Activated CD4-positive, alpha-beta T cell treated with anti-CD3 and anti-CD28 coated beads for 36 hours (primary cell): Measurements from ENCODE around the gene GSG1. TPM values are rescaled to one million over a fixed set of nuclear protein-coding genes. Genes with fewer than 3 reads are reported as not detected.

Source experiments
- ATAC-seq: fragments of 200-7000 bp; cut with Tn5 transposase; one replicate; pipeline ENCODE4 v1.10.0; 2021; ENCODE audit warnings: mild to moderate bottlenecking, moderate library complexity
- CTCF ChIA-PET: fragments of 350-600 bp; sonication (Branson Sonifier 250); formaldehyde crosslinking; loops from one replicate; lab custom pipeline; 2021; ENCODE audit warnings: antibody characterized with exemption; lab: Charles Lee
- POLR2A ChIA-PET: fragments of 350-600 bp; sonication (Branson Sonifier 250); formaldehyde crosslinking; loops from one replicate; lab custom pipeline; 2021; ENCODE audit warnings: antibody characterized with exemption, inconsistent platforms; lab: Charles Lee
- DNase-seq: peaks from one replicate; pipeline ENCODE4 v3.0.0-alpha.2; 2020
- H3K27ac Mint-ChIP-seq: one replicate; pipeline ENCODE4 v1.8.0; 2021; ENCODE audit warnings: mixed read lengths
- H3K27me3 Mint-ChIP-seq: one replicate; pipeline ENCODE4 v1.8.0; 2021; ENCODE audit warnings: mixed read lengths
- H3K36me3 Mint-ChIP-seq: one replicate; pipeline ENCODE4 v1.8.0; 2021; ENCODE audit warnings: low read depth, mixed read lengths
- H3K4me1 Mint-ChIP-seq: one replicate; pipeline ENCODE4 v1.8.0; 2021; ENCODE audit warnings: mixed read lengths
- H3K4me3 Mint-ChIP-seq: one replicate; pipeline ENCODE4 v1.8.0; 2021; ENCODE audit warnings: mild to moderate bottlenecking, moderate library complexity, mixed read lengths
- H3K9me3 Mint-ChIP-seq: one replicate; pipeline ENCODE4 v1.8.0; 2021; ENCODE audit warnings: low read depth, mixed read lengths
- intact Hi-C, 2 experiments: fragments of 100-400 bp; cut with DNase I in 1 of 2; cut with micrococcal nuclease in 1 of 2; formaldehyde crosslinking; loops; one replicate each; pipeline versions ENCODE4 v1.14.2 to v1.15.1; 2022 to 2024; cut with DNase I, micrococcal nuclease
- total RNA-seq, 2 experiments: library from RNA; stranded (reverse); gene quantifications; one replicate each; pipeline ENCODE4 v1.2.3, GENCODE V29; 2021

The GSG1 gene
- total RNA-seq, 2 experiments from 2014 or later, result not detected

GRCh38 chr12:13135371-13136178 is 32.1 kb upstream of the GSG1 start:
- intact Hi-C loops, result no loop called here
- H3K9me3 Mint-ChIP-seq, result no peaks in the 10 kb centered on the region
- ChIA-PET POLR2A (no interaction called here), CTCF (interaction anchor here (0.8 to 1.3 kb wide), 4 partner anchors 25 to 100 kb away, joined by 3 to 4 read pairs (median 4); no protein-coding TSS in a partner anchor)
- H3K27me3 Mint-ChIP-seq, result peaks cover 3% of the 10 kb centered on the region
- no peak overlapping the region for H3K4me3 Mint-ChIP-seq
- H3K4me1 Mint-ChIP-seq, result no peaks in the 10 kb centered on the region
- DNase-seq (no peak), ATAC-seq (no peak)
- H3K27ac Mint-ChIP-seq, result no peak overlapping the region
- H3K36me3 Mint-ChIP-seq, result no peaks in the 10 kb centered on the region

GRCh38 chr12:13133886-13134285 is 30.4 kb upstream of the GSG1 start:
- ChIA-PET CTCF (interaction anchor here (1.8 kb wide), 1 partner anchor 8 kb away, joined by 5 read pairs; no protein-coding TSS in a partner anchor), POLR2A (no interaction called here)
- no peaks in the 10 kb centered on the region for H3K9me3 Mint-ChIP-seq
- intact Hi-C loops, result no loop called here
- no peaks in the 10 kb centered on the region for H3K36me3 Mint-ChIP-seq
- no peaks in the 10 kb centered on the region for H3K4me1 Mint-ChIP-seq
- no peak overlapping the region for H3K4me3 Mint-ChIP-seq
- no peak overlapping the region for H3K27ac Mint-ChIP-seq
- DNase-seq (no peak), ATAC-seq (no peak)
- H3K27me3 Mint-ChIP-seq, result peaks cover 4% of the 10 kb centered on the region

GRCh38 chr12:13130981-13131380 is 27.5 kb upstream of the GSG1 start:
- H3K27me3 Mint-ChIP-seq, result peaks cover 4% of the 10 kb centered on the region
- ChIA-PET POLR2A (no interaction called here), CTCF (no interaction called here)
- no peaks in the 10 kb centered on the region for H3K4me1 Mint-ChIP-seq
- no peaks in the 10 kb centered on the region for H3K9me3 Mint-ChIP-seq
- DNase-seq (no peak), ATAC-seq (no peak)
- no peaks in the 10 kb centered on the region for H3K36me3 Mint-ChIP-seq
- H3K27ac Mint-ChIP-seq, result no peak overlapping the region
- no peak overlapping the region for H3K4me3 Mint-ChIP-seq
- intact Hi-C loops, result no loop called here

GRCh38 chr12:13128291-13128965 is 25.0 kb upstream of the GSG1 start:
- H3K4me1 Mint-ChIP-seq, result no peaks in the 10 kb centered on the region
- ATAC-seq (no peak), DNase-seq (no peak)
- CTCF ChIA-PET, result interaction anchor here (0.8 to 1.0 kb wide), 3 partner anchors 30 to 83 kb away, joined by 3 to 4 read pairs (median 3); no protein-coding TSS in a partner anchor
- no peak overlapping the region for H3K4me3 Mint-ChIP-seq
- no peaks in the 10 kb centered on the region for H3K9me3 Mint-ChIP-seq
- no peaks in the 10 kb centered on the region for H3K36me3 Mint-ChIP-seq
- peaks cover 4% of the 10 kb centered on the region for H3K27me3 Mint-ChIP-seq
- intact Hi-C loops, result no loop called here
- POLR2A ChIA-PET, result no interaction called here
- H3K27ac Mint-ChIP-seq, result no peak overlapping the region

- Mint-ChIP-seq H3K27ac (no peak overlapping the region), H3K4me1 (no peaks in the 10 kb centered on the region), H3K4me3 (no peak overlapping the region), H3K9me3 (no peaks in the 10 kb centered on the region), H3K27me3 (peaks cover 4% of the 10 kb centered on the region), H3K36me3 (no peaks in the 10 kb centered on the region)
- intact Hi-C loops, result no loop called here
- no peak for DNase-seq
- no peak for ATAC-seq
- ChIA-PET CTCF (no interaction called here), POLR2A (no interaction called here)
These were observed 24.0 kb upstream of the GSG1 start for GRCh38 chr12:13127444-13127843.

GRCh38 chr12:13126494-13126893 is 23.0 kb upstream of the GSG1 start:
- no peak for DNase-seq
- no peak overlapping the region for H3K4me3 Mint-ChIP-seq
- H3K27ac Mint-ChIP-seq, result no peak overlapping the region
- no peak for ATAC-seq
- no peaks in the 10 kb centered on the region for H3K4me1 Mint-ChIP-seq
- ChIA-PET POLR2A (no interaction called here), CTCF (no interaction called here)
- H3K36me3 Mint-ChIP-seq, result no peaks in the 10 kb centered on the region
- intact Hi-C loops, result no loop called here
- H3K9me3 Mint-ChIP-seq, result no peaks in the 10 kb centered on the region
- H3K27me3 Mint-ChIP-seq, result peaks cover 4% of the 10 kb centered on the region

- ATAC-seq (no peak), DNase-seq (no peak)
- intact Hi-C loops, result no loop called here
- H3K9me3 Mint-ChIP-seq, result no peaks in the 10 kb centered on the region
- H3K27me3 Mint-ChIP-seq, result peaks cover 4% of the 10 kb centered on the region
- H3K36me3 Mint-ChIP-seq, result no peaks in the 10 kb centered on the region
- ChIA-PET POLR2A (no interaction called here), CTCF (no interaction called here)
- no peak overlapping the region for H3K4me3 Mint-ChIP-seq
- no peak overlapping the region for H3K27ac Mint-ChIP-seq
- no peaks in the 10 kb centered on the region for H3K4me1 Mint-ChIP-seq
These were observed 22.5 kb upstream of the GSG1 start for GRCh38 chr12:13125996-13126395.

- H3K36me3 Mint-ChIP-seq, result no peaks in the 10 kb centered on the region
- CTCF ChIA-PET, result no interaction called here
- H3K9me3 Mint-ChIP-seq, result no peaks in the 10 kb centered on the region
These were observed 21.4 kb upstream of the GSG1 start for GRCh38 chr12:13124656-13125505.

GRCh38 chr12:13121568-13121967 is 18.1 kb upstream of the GSG1 start:
- Mint-ChIP-seq H3K4me1 (no peaks in the 10 kb centered on the region), H3K27me3 (no peaks in the 10 kb centered on the region), H3K9me3 (no peaks in the 10 kb centered on the region), H3K36me3 (no peaks in the 10 kb centered on the region), H3K27ac (no peak overlapping the region), H3K4me3 (no peak overlapping the region)
- ATAC-seq (no peak), DNase-seq (no peak)
- ChIA-PET POLR2A (interaction anchor here (0.6 kb wide), 1 partner anchor 75 kb away, joined by 3 read pairs; the partner anchor contains the start of gene EMP1), CTCF (no interaction called here)
- intact Hi-C loops, result no loop called here

More at GRCh38 chr12:13124656-13125505, 21.4 kb upstream of the GSG1 start:
- H3K4me3 Mint-ChIP-seq, result no peak overlapping the region
- POLR2A ChIA-PET, result interaction anchor here (0.7 kb wide), 1 partner anchor 131 kb away, joined by 4 read pairs; no protein-coding TSS in a partner anchor
- ATAC-seq, result no peak
- H3K4me1 Mint-ChIP-seq, result no peaks in the 10 kb centered on the region
- no peaks in the 10 kb centered on the region for H3K27me3 Mint-ChIP-seq
- intact Hi-C loops, result no loop called here
- H3K27ac Mint-ChIP-seq, result no peak overlapping the region
- DNase-seq, result no peak

- H3K36me3 Mint-ChIP-seq, result no peaks in the 10 kb centered on the region
- H3K27ac Mint-ChIP-seq, result no peak overlapping the region
- ATAC-seq, result no peak
- H3K9me3 Mint-ChIP-seq, result no peaks in the 10 kb centered on the region
- no peaks in the 10 kb centered on the region for H3K27me3 Mint-ChIP-seq
- ChIA-PET POLR2A (no interaction called here), CTCF (interaction anchor here (0.7 kb wide), 1 partner anchor 207 kb away, joined by 3 read pairs; no protein-coding TSS in a partner anchor)
- no peak overlapping the region for H3K4me3 Mint-ChIP-seq
- no peaks in the 10 kb centered on the region for H3K4me1 Mint-ChIP-seq
- DNase-seq, result no peak
- intact Hi-C loops, result no loop called here
These were observed 16.9 kb upstream of the GSG1 start for GRCh38 chr12:13120413-13120812.

GRCh38 chr12:13119826-13120225 is 16.4 kb upstream of the GSG1 start:
- Mint-ChIP-seq H3K4me3 (no peak overlapping the region), H3K9me3 (no peaks in the 10 kb centered on the region), H3K4me1 (no peaks in the 10 kb centered on the region), H3K27ac (no peak overlapping the region), H3K36me3 (no peaks in the 10 kb centered on the region), H3K27me3 (no peaks in the 10 kb centered on the region)
- ATAC-seq (no peak), DNase-seq (no peak)
- intact Hi-C loops, result no loop called here
- ChIA-PET POLR2A (interaction anchor here (0.6 kb wide), 1 partner anchor 53 kb away, joined by 3 read pairs; no protein-coding TSS in a partner anchor), CTCF (no interaction called here)
